Effector CD4-positive, alpha-beta T cell (primary cell): ENCODE measurements around the gene SRGAP1.
"Not testable (repeated sequence)": the region's sequence is repeated elsewhere in the genome, so short reads cannot be mapped to it uniquely, and the experiment has no call there.

Source experiments
- DNase-seq: peaks from one replicate; pipeline ENCODE4 v3.0.0-alpha.2; 2020

The SRGAP1 gene

GRCh38 chr12:64181430-64182291 lies 337.2 kb downstream of the SRGAP1 start:
- no peak for DNase-seq

DNA sequence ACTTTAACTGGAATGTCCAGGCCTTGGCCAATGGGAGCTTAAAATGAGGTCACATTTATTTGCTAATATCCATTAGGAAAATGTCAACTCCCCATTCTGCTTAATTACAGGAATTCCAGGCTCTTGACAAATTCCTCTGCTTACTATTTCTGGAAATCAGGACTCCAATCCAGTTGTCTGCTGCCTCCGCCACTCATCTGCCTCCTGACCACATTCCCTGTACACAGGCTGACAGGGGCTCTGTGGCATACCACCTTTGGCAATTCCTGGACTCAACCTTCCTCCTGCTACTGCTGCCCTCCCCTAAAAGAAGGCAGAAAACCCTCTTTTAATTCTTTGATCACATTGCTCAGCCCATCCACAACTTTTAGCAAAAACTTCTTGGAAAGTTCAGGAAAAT lies 339.7 kb downstream of the SRGAP1 start:
- no peak for DNase-seq

GRCh38 chr12:64186789-64187188 lies 342.3 kb downstream of the SRGAP1 start:
- DNase-seq, result no peak

DNA sequence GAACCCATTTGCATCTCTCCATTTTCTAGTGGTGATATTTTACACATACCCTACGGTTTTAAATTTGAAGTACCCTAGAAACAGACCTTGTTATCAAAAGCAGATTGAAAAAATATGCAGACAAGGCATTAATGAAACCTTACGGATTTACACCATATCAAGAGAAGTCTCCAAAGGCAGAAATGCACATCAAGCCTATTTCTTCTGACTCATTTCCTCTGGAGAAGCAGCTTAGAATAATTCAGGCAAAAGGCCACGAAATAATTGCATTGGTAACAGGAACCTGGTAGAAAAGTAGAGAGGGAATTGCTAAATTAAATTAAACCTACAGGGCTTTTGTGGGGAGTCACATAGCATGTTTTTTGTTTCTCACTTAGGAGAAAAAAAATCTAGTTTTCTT lies 342.9 kb downstream of the SRGAP1 start:
- no peak for DNase-seq

- no peak for DNase-seq
These were observed 343.3 kb downstream of the SRGAP1 start for GRCh38 chr12:64187794-64188193.

DNA sequence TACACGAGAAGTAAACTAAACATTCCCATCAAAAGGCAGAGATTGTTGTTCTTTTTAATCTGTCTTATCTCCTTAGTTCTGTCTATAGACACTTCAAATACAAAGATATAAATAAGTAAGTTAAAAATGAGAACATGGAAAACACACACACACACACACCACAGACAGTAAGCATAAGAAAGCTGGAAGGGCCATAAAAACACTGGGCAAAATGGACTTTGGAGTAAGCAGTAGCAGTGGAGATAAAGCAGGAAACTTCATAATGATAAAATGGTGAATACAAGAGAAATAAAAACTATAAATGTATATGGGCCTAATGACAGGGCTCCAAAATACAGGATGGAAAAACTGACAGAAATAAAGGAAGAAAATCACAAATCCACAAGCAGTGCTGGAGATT lies 345.0 kb downstream of the SRGAP1 start:
- DNase-seq, result no peak

DNA sequence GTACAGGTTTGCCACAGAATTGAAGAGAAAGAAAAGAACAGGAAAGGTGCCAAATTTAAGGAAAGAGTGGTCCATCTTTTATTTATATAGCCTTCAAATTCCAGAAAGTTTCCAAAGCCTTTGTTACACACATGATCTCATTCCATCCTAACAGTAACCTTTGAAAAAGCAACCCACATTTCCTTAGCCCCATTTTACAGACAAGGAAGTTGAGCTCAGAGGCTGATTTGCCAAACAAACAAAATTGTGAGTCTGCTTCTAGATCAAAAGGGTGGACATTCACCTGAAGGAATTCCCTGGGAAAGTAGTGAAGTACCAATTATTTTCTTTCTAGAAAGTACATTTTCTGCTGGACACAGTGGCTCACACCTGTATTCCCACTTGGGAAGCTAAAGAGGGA lies 345.6 kb downstream of the SRGAP1 start:
- no peak for DNase-seq

- DNase-seq, result no peak
These were observed 348.3 kb downstream of the SRGAP1 start for GRCh38 chr12:64192644-64193444.

DNA sequence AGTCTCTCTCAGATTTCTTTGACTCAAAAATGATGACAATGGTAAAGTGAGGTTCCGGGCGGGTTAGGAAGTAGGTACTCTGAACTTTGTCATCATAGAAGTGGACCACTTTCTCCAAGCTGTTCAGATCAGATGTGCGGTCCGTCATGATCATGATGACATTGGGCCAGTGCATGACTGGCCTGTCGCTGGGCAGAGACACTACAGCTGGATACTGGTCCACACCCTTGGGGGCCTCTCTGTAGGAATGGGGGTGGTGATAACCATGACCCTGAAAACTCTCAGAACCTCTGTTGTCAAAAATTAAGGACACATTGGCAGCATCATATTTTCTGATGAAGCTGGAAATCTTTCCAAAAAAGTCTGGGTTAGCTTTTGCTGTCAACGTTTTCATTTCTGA lies 349.4 kb downstream of the SRGAP1 start:
- no peak for DNase-seq

DNA sequence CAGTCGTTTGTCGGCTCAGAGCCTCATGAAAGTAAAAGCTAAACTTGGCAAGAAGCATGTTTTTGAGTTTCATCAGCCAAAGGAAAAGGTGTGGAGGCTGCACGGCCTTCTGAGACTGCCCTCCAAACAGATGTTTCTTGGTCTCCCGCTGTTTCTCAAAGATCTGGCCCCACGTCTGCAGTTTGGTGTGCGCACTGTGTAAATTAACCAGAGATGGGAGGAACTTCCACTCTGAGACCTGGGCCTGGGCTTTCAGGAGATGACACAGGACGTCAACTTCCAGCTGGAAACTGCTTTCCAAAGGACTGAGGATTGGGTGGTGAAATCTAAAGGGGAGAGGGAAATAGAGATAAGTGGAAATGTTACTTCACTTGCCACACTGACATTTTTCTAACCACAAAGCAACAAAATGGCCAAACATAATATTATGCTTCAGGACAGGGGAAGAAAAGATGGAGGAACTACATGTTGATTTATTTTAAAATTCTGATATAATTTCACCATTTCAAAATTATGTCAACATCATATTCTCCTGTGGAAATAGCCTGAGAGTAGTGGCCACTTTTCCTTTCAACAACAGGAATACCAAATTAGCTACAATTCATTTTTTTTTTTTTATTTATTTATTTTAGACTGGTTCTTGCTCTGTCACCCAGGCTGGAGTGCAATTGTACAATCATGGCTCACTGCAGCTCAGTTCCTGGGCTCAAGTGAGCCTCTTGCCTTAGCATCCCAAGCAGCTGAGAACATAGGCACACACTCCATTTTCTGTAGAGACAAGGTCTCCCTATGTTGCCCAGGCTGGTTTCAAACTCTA lies 350.0 kb downstream of the SRGAP1 start:
- no peak for DNase-seq

DNA sequence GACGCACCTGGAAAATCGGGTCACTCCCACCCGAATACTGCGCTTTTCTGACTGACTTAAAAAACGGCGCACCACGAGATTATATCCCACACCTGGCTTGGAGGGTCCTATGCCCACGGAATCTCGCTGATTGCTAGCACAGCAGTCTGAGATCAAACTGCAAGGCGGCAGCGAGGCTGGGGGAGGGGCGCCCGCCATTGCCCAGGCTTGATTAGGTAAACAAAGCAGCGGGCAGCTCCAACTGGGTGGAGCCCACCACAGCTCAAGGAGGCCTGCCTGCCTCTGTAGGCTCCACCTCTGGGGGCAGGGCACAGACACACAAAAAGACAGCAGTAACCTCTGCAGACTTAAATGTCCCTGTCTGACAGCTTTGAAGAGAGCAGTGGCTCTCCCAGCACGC lies 351.3 kb downstream of the SRGAP1 start:
- not testable (repeated sequence) for DNase-seq

DNA sequence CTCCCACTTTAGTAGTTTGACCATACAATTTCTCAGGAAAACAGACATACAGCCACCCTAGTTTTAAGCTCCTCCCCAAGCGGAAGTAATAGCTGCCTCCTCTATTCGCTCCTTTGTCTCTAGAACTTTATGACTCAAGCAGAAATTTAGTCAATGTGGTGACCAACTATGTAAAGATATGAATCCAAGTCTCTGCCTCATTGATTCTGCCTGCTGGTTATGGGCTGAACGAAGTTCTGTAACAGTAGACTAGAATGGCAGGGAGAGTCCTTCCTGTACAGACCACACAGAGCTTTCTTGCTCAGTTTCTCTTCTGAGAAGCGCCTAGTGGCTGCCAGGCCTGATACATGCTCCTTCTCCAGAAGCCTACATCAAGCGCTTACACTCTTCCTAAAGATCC lies 358.5 kb downstream of the SRGAP1 start:
- DNase-seq, result no peak

GRCh38 chr12:64203775-64204174 lies 359.3 kb downstream of the SRGAP1 start:
- no peak for DNase-seq

GRCh38 chr12:64205542-64205941 lies 361.0 kb downstream of the SRGAP1 start:
- DNase-seq, result no peak

GRCh38 chr12:64207453-64207852 lies 363.0 kb downstream of the SRGAP1 start:
- DNase-seq, result no peak
